OCI-M2 (cell line): ENCODE measurements around the gene EFNA2.

Experiments
- DNase-seq: peaks from one replicate; lab custom pipeline; 2025; ENCODE audit not compliant: unreplicated experiment; lab: John Stamatoyannopoulos, UW

The EFNA2 gene

DNA sequence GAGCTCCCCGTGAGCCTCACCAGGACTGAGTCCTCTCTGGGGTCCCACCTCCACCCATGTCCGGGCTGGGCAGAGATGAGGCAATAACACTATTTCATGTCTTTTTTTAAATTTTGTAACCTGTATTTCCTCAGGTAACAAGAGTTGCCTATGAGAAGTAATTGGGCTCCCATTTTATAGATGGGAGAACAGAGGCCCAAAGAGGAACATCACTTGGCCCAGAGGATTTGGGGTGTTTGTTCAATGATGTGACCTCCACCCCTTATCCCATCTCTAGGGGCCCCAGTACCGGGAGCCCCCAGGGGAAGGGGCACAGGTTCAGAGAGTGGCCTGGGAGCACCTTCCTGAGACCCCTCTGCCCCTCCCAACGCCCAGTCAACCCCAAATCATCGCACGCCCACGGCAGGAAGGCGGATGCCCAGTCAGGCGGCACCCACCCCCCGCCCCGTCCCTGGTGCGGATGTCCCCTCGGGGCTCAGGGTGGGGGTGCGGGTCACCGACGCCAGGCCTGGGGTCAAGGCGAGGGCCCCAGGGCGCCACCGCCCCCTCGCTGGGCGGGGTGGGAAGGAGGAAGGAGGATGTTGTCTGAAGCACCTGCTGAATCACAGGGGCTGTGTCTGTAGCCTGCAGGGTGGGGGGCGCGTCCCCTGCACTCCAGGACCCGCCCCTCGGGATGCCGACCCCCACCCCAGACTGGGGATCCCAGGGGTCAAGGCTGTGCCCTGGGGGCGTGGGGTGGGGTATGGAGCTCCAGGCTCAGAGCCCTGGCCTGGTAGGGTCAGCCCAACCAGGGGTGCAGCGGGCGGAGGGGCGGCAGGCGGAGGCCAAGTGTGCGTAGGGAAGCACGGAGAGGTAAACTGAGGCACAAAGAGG, 25.6 kb upstream of the EFNA2 start:
- no peak for DNase-seq

DNA sequence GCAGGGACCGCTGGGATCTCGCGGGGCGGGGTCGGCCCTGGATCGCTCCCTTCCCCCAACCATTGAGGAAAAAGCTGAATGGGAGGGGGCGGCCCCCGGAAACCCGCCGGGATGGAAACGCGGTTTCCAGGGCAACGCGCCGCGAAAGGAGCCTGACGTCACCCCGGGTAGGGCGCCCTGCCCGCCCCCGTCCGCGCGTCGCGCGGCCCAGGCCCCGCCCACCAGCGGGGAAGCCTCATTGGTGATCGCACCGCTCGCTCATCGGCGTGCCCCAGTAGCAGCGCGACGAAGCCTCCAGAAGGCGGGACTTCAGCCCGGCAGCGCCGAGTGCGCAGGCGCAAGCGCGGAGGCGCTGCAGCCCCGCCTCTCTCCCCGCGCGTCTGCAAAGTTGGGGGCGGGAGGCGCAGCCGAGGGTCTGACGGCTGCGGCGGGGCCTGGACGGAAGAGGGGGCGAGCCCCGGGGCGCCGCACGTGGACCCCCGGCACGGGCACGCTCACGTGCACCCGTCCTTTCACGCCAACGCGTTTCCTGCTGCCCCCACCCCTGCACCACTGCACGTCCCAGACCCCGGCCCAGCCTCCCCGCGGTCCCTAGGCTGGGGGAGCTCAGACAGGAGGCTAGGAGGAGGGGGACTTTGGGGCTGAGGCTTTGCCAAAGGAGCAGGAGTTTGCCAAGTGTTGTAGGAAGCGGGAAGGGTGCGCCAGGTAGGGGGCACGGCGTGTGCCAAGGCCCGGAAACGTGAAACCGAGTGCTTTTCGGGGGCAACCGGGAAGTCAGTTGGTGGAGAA, 24.7 kb upstream of the EFNA2 start:
- peak; percentile 66 for DNase-seq

DNA sequence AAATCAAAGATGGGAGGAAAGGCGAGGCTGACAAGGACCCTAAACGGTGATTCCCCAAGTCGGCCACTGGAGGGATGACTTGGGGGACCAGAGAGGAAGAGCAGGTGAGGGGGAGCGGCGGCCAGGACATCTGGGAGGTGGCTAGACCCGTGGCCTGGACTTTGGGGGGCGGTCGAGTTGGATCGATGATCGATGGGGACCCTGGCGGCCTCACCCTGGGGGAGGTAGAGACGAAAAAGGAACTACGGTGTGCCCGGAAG, 24.2 kb upstream of the EFNA2 start:
- no peak for DNase-seq

DNA sequence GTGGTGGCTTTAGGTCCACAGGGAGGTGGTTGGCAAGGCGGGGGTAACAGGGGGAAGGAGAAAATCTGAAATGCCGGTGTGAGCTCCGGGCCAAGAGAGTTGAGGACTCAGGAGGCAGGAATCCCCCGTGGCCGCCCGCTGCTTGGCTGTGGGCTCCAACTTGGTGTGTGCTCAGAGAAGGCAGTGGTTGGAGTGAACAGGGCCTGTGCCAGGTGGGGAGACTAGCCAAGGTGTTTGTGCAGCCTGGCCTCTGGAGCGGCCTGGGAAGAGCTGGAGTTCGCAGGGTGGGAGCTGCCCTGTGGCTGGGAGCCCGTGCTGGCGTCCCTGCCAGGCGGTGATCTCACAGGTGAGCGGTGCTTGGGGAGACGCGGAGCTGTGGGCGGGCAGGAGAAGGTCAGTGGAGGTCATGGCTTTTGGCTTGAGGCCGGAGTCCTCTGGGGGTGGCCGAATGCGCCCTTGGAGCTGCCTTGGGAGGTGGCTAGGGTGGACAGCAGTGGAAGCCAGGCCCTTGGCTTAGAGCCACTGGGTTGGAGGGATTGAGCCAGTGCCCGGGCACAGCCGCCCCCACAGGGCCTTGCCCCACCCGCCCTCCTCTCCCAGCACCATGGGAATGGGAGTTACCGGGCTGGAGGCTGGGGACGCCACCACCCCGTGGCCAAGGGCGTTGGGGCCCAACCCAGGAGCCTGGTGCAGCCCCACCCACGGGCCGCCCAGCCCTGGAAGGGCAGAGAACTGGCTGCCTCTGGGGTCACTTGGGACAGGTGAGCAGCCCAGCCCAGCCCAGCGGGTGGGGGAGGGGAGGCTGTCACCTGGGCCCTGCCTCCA, 23.7 kb upstream of the EFNA2 start:
- DNase-seq, result no peak

DNA sequence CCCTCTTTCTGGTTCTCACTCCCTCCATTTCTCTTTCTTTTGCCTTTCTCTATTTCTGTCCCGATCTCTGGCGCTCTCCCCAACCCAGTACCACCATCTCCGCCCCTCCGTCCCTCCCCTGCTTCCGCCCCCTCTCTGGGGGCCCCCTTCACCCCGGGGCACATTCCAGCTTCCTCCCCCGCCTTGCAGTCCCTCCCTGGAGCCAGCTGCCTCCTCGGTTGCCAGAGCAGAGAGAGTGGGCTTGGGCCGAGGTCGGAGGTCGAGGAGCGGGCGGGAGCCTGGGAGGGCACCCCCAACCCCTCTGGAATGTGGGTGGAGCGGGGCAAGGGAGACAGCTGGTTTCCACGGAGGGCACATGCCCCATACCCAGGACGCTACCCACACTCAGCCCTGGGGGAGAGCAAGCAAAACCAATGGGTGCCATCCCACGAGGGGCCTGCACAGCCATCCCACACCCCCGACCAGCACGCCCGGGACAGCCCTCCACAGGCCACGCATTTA, 23.0 kb upstream of the EFNA2 start:
- DNase-seq, result no peak

DNA sequence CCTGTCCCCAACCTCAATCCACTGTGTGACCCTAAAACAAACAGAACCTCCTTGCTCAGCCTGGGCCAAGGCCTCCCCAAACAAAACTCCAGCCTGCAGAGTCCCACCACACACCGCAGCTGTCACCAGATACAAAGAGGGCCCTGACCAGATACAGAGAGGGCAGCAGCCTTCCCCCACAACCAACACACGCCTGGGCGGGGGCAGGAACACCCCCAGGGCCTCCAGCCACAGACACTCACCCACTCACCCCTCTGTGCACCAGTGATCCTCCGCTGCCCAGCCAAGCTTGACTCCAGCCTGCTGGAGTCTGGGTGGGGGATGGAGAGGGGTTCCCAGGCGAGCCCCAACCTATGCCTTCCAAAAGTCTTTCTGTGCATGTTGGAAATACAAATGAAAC, 22.5 kb upstream of the EFNA2 start:
- DNase-seq, result no peak

DNA sequence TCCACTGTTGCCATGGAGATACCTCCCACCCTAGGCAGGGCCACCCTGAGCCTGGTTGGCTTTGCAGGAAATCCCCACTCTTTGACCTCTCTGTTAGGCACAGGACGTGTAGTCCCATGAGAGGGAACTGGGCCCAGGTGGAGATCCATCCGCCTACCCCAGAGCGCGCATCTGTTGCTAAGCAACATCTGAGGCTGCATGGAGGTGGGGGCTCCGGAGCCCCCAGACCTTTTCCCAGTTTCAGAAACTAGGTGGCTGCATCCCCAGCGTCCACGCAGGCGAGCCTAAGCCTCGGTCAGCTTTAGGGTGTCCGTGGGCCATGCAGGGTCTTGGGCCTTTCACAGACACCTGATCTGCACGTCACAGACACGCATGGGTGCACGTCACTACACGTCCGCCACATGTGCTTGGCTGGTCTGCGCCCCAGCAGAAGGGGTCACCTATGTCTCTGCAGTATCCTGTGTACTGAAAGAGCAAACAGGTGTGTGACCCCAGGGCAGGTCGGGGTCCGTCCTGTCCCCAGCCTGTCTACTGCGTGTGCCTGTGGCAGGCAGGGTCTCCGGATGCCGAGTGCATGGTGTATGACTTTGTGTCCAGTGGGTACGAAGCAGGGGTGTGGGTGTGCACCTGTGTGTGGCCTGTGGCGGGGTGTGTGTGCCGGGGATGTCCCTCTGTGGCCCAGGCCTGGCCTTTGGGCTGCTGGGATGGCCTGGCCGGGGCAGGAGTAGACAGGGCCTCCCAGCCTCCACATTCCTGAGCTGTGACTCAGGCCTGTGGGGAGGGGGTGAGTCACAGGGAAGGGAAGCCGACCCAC, 20.7 kb upstream of the EFNA2 start:
- no peak for DNase-seq

DNA sequence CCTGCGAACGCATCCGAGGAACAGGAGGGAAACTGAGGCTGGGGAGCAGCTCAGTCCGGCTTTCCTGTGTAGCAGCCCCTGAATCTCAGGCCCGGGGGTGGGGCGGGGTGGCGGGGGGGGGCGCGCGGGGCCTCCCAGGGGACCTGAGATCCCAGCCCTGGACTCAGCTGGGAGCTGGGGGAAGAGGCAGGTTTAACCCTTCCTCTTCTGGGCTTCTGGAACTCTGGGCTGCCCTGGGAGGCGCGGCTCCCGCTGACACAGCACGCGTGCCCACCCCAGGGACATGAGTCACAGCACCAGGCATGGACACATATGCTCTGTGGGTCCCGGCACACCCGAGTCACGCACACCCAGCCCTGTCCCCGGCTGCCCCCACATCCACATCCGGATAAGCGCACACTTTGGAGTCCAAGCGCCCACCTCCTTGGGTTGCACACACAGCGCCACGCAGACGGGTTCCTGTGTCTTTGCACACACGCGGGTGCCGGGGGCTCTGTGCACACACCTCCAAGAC, 20.0 kb upstream of the EFNA2 start:
- no peak for DNase-seq

DNA sequence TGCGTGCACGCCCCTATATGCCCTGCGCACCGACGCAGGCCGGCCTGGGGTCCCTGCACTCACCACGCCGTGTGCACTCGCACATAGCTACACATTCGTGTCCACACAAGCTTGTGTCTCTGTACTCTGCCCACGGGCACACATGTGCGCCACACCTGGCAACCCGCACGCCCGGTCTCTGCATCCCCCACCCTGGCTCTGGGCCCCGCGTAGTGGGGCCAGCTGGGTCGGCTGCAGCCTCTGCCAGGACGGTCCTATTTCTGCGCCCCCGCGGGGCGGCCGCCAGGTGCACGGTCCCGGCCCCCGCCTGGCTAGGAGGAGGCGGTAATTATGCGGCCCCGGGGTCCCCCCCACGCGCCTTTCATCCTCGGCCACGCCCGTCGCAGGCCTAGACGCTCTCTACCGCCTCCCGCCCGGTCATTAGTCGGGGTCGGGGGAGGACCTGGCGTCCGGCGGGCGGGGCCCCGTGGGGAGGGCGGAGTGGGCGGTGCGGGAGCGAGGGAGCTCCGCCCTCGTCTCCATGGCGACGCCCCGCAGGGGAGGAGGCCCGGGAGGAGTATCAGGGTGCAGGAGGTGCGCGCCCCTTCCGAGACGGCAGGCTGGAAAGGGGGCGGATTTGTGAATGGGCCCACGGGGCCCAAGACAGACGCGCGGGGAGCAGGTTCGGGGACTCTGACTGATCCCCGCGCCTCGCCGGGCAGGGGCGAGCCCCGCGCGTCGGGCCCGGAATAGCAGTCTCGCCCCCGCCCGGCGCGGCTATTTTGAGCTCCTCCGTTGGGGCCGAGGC, 19.4 kb upstream of the EFNA2 start:
- DNase-seq, result no peak

DNA sequence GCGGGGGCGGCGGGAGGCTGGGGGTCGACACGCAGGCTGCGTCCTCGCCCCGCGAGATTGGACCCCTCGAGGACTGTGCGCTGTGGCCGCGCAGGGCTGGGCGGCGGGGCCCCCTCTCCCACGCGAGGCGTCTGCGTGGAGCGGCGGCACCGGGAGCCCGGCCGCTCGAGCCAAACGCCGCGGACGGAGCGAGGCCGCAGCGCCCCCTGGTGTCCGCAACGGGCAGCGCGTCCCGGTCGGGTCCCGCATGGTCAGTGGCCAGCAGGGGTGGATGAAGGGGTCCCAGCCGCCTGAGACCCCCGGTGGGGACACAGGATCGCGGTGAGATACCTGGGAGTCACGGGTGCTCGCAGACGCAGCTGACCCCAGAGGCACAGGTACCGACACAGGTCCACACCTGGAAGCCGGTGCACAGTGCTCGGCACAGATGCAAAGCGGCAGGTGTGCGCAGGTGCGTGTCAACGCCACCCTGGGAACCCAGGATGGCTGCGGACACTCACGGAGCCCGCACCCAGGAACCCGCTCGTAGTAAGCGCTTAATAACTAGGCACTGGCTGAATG, 18.7 kb upstream of the EFNA2 start:
- DNase-seq, result no peak

DNA sequence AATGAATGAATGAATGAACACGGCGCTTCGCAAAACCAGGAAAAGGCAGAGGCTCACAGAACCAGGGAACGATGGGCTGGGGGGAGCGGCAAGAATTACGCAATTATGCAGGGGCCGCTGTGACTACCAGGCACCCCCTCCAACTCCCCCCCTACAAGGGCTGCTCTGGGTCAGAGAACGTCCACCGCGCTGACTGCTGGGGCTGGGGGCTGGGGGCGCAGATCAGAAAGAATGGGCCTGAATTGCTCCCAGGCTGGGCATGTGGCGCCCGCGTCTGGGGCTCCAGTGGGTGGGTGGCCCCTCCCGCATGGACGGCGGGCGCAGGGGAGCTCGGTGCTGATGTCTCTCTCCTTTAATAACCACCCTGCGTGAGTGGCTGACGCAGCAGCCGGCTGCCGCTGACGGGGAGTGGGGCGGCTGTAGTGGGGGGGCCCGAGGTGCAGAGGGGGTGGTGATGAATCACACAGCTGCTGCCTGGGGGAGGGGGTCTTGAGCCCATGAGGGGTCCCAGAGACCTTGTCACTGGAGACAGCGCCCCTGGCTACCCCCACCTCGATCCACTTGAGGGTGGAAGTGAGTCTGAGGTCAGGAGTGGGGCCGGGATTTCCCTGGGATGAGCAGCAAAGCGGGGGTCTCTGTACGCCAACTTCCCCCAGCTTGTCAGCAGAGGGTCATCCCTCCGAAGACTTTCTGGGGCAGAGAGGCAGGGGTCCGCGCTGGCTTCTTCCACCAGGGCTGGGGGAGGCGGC, 18.0 kb upstream of the EFNA2 start:
- no peak for DNase-seq

DNA sequence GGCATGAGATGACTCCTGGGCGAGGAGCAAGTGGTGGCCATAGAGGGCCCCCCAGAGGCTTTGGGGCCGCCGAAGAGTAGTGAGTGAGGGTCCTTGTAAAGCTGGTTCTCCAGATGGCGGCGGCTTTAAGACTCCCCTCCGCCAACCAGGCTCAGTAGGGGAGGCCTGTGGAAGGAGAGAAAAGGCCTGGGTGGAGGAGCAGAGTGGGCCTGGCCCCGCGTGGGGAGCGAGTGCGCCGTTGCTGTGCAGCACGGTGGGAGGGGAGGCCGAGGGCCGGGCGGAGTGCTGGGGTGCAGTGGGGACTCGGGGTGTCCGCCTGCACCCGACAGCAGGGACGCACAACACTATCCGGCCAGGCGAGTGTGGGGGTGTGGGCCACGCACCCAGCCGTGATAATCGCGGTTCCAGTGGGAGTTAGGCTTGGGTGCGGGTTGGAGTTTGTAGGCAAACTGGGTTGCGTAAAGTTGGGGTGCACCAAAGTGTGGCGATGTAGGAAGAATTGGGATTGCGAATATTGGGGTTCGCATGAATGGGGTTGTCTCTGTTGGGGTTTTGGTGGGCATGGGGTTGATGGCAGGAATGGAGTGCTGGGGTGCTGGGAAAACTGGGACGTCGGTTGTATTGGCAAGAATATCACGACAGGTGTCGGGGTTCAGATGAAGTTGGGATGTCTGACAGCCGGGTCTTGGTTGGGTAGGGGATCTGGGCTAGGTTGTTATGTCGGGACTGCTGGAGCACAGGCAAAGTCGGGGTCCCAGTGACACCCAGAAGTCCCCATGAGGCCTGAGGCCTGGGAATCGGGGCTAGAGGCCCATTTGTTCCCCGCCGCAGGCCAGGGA, 17.2 kb upstream of the EFNA2 start:
- DNase-seq, result no peak

DNA sequence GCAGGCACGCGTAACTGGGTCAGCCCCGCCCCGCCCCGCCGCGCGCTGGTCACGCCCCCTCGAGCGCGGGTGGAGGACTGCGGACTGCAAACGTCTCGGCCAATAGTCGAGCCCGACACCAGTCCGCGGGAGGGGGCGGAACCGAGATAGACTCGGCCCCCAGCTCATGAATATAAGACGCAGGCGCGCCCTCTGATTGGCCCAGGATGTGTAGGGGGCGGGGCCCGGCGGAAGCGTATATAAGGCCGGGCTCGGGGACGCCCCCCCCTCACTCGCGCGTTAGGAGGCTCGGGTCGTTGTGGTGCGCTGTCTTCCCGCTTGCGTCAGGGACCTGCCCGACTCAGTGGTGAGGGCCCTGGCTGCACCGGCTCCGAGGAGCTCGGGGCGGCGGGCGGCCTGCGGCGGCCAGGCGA, 16.6 kb upstream of the EFNA2 start, which contains the start of gene CIRBP:
Gene CIRBP (plus strand): TSS at position 268 of the 413 bp plus-strand sequence. CDS start 1,602 bp downstream, outside the sequence.
- DNase-seq, result peak; percentile 70

DNA sequence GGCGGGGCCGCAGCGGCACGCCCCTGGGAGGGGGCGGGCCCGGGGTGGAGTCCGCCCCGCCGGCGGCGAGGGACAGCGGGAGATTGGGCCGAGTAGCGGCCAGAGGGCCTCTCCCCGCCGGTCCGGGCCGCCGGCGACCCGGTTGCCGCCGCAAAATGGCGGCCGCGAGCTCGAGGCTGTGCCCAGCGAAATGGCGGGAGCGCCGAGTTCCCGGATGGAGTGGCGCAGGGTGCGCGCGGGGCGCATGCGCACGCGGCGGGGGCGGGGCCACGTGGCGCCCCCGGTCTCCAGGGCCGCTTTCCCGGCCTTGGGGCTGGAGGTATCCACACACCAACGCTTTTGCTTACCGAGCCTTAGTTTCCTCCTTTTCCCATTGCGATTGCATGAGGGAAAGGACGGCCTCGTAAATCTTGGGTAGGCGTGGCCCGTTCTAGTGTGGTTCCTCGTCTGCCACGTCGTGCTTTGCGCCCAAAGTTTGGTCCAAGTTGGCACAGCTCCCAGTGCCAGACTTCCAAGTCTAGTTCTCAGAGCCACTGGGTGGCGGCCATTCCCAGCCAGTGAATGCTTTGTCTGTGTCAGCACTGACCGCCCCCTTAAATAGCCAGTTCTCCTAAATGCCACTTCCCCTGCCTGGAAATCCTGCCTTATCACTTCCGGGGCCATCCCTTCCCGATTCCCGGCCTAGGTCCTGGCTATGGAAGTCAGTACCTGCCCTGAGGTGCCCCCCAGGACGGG, 16.0 kb upstream of the EFNA2 start:
- no peak for DNase-seq

DNA sequence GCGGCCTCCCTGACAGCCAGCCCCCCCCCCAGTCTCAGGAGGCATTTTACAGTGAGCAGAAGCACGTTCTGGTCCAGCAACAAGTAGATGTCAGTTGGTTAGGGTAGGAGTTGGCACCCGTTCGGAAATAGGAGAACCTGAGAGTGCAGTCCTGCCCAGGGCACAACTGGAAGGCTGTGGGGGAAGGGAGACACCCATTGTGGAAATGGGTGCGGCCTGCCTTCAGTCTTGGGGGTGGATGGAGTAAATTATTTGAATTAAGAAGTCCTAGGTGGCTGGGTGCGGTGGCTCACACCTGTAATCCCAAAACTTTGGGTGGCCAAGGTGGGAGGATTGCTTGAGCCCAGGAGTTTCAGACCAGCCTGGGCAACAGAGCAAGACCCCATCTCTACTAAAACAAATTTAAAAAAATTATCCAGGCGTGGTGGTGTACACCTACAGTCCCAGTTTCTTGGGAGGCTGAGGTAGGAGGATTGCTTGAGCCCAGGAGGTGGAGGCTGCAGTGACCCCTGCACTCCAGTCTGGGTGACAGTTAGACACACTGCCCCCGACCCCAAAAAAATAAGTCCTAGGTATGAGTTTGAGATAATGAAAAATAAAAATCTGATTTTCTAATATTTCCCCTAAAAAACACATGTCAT, 15.3 kb upstream of the EFNA2 start:
- DNase-seq, result no peak

DNA sequence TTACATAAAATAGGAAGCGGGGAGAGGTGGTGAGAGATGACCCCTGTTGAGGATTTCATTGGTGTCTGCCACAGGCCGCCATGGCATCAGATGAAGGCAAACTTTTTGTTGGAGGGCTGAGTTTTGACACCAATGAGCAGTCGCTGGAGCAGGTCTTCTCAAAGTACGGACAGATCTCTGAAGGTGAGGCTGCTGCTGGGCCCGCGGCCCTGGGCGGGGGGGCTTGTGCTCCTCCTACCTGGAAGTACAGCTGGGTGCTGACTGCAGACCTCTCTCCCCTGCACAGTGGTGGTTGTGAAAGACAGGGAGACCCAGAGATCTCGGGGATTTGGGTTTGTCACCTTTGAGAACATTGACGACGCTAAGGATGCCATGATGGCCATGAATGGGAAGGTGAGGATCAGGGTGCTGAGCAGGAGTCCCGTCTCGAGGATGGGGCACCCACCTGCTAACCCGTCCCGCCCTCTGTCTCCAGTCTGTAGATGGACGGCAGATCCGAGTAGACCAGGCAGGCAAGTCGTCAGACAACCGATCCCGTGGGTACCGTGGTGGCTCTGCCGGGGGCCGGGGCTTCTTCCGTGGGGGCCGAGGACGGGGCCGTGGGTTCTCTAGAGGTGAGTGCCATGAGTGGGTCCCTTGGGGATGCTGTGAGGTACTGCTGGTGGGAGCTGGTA, 14.7 kb upstream of the EFNA2 start:
- no peak for DNase-seq
